ENCODE data around the gene FGF19. TPM values are rescaled to one million over a fixed set of nuclear protein-coding genes. Genes with fewer than 3 reads are reported as not detected.

FGF19 gene
- total RNA-seq, 1 experiment from 2014 or later = 17.6 TPM

GRCh38 chr11:69705351-69705811, 1.6 kb upstream of the FGF19 start (continued):
- TF ChIP-seq E2F5 (CRISPR knock-in tag; IDR thresholded peaks at IDR 0.05) (no peak), TEAD1 (CRISPR knock-in tag; IDR thresholded peaks at IDR 0.05) (no peak), ZNF425 (CRISPR knock-in tag; conservative IDR thresholded peaks at IDR 0.05) (no peak), MXD4 (CRISPR knock-in tag; IDR thresholded peaks at IDR 0.05; ENCODE audit: borderline replicate concordance) (no peak), ZNF416 (CRISPR knock-in tag; IDR thresholded peaks at IDR 0.05) (no peak), RELA (CRISPR knock-in tag; IDR thresholded peaks at IDR 0.05; ENCODE audit: borderline replicate concordance) (no peak), ESRRA (CRISPR knock-in tag; IDR thresholded peaks at IDR 0.05; ENCODE audit: borderline replicate concordance) (no peak)

- peak overlapping the region; percentile 86 for H3K4me3 Mint-ChIP-seq
- peaks cover 52% of the 10 kb centered on the region for H3K4me1 Mint-ChIP-seq
- peaks cover 7% of the 10 kb centered on the region for H3K27me3 Mint-ChIP-seq (ENCODE audit: low read depth)
- H3K36me3 Mint-ChIP-seq = no peaks in the 10 kb centered on the region
- ChIA-PET POLR2A (interaction anchor here (0.9 kb wide), 1 partner anchor 12 kb away, joined by 4 read pairs; no protein-coding TSS in a partner anchor), CTCF (interaction anchor here (0.5 to 4.7 kb wide), 44 partner anchors 8 to 466 kb away, joined by 3 to 50 read pairs (median 4); partner anchors contain the start of genes FGF4 and LTO1)
- no peak for TF ChIP-seq USF2 (CRISPR knock-in tag; IDR thresholded peaks at IDR 0.05)
- TF ChIP-seq HMGXB4 (CRISPR knock-in tag; IDR thresholded peaks at IDR 0.05) = peak; percentile 86
- no peak for TF ChIP-seq ZNF396 (CRISPR knock-in tag; IDR thresholded peaks at IDR 0.05; ENCODE audit: borderline replicate concordance)
- TF ChIP-seq TEAD1 (CRISPR knock-in tag; IDR thresholded peaks at IDR 0.05) = peak; percentile 48; the same call in 1 of the 2 replicates
- TF ChIP-seq ETV6 (CRISPR knock-in tag; IDR thresholded peaks at IDR 0.05) = peak; percentile 77; the same call in 1 of the 2 replicates
- TF ChIP-seq FOXP4 (CRISPR knock-in tag; IDR thresholded peaks at IDR 0.05) = peak; percentile 35; the same call in 1 of the 2 replicates
- TF ChIP-seq ZBTB21 (CRISPR knock-in tag; IDR thresholded peaks at IDR 0.05; ENCODE audit: borderline replicate concordance) = peak; percentile 37; the same call in 1 of the 2 replicates
- 0 out of 2 replicates have a peak, but pooled peaks have one; percentile 31 for TF ChIP-seq CBFB (CRISPR knock-in tag; IDR thresholded peaks at IDR 0.05; ENCODE audit: low read depth)
- TF ChIP-seq SP1 (CRISPR knock-in tag; conservative IDR thresholded peaks at IDR 0.05) = peak; percentile 46
- TF ChIP-seq ARID4B (CRISPR knock-in tag; IDR thresholded peaks at IDR 0.05; ENCODE audit: borderline replicate concordance) = no peak
- TF ChIP-seq ZMAT4 (CRISPR knock-in tag; IDR thresholded peaks at IDR 0.05) = no peak
- 0 out of 2 replicates have a peak, but pooled peaks have one; percentile 43 for TF ChIP-seq MAX (CRISPR knock-in tag; IDR thresholded peaks at IDR 0.05)
- ATAC-seq = peak; percentile 38
- DNase-seq (ENCODE audit: low spot score) = peak; percentile 94
- peak overlapping the region; percentile 96 for H3K27ac Mint-ChIP-seq
- H3K9me3 Mint-ChIP-seq = no peaks in the 10 kb centered on the region
Measured at GRCh38 chr11:69704508-69705253, 859 bp upstream of the FGF19 start.

Measured in WTC11 (cell line).